HUES64 (cell line): ENCODE results near the gene DMGDH.

ENCODE experiments used
- H3K27ac ChIP-seq: 2 replicates; pipeline ENCODE4 v1.7.0; 2013; ENCODE audit warnings: low read depth, low read length, inconsistent platforms
- H3K27me3 ChIP-seq: 2 replicates; pipeline ENCODE4 v1.6.1; 2013; ENCODE audit warnings: mild to moderate bottlenecking, low read length; ENCODE audit not compliant: insufficient read depth
- H3K36me3 ChIP-seq: 2 replicates; pipeline ENCODE4 v1.6.1; 2013; ENCODE audit warnings: mild to moderate bottlenecking, low read length; ENCODE audit not compliant: insufficient read depth
- H3K4me1 ChIP-seq: 2 replicates; pipeline ENCODE4 v1.6.1; 2013; ENCODE audit warnings: mild to moderate bottlenecking, low read length, moderate library complexity; ENCODE audit not compliant: insufficient read depth
- H3K4me3 ChIP-seq: 2 replicates; pipeline ENCODE4 v1.5.1; 2013; ENCODE audit warnings: mild to moderate bottlenecking, low read length, moderate library complexity
- H3K9ac ChIP-seq: 2 replicates; pipeline ENCODE4 v1.6.1; 2013; ENCODE audit warnings: mild to moderate bottlenecking, low read depth, low read length
- H3K9me3 ChIP-seq: 2 replicates; pipeline ENCODE4 v1.6.1; 2013; ENCODE audit warnings: low read depth, low read length; ENCODE audit not compliant: insufficient read depth
- WGBS: fragments of 150-250, 120-280 bp; methylation state at CpG from one replicate; pipeline ENCODE4 v1.1.7; 2013; ENCODE audit warnings: missing lambda C conversion rate; 5-methylcytosine and 5-hydroxymethylcytosine counted together

The DMGDH gene

GRCh38 chr5:79093762-79094161, 24.3 kb upstream of the DMGDH start:
- Histone ChIP-seq H3K4me3 (no peak overlapping the region), H3K4me1 (no peaks in the 10 kb centered on the region), H3K27me3 (no peaks in the 10 kb centered on the region), H3K27ac (no peak overlapping the region), H3K9ac (no peak overlapping the region), H3K36me3 (no peaks in the 10 kb centered on the region), H3K9me3 (no peaks in the 10 kb centered on the region)
- WGBS = 81% methylated on average over 3 of the region's 3 CpGs

DNA sequence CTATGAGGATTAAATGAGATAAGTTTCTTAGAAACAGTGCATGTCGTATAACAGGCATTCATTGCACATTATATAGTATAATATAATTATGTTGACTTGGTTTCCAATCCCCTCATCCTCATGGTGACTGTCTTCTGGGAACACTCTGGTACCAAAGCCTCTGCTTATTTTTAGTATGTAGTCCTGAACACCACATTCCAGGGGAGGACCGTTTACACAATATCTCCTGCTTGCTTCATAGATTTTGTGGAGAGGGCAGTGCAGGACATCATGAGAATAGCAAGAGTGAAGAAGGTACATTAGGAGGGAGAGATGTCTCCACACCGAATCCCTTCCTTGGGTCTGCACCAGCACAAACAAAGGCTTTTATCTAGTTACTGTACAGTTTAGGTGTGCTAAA, 21.6 kb upstream of the DMGDH start:
- H3K9me3 ChIP-seq = no peaks in the 10 kb centered on the region
- WGBS = 90% methylated on average over 2 of the region's 3 CpGs

DNA sequence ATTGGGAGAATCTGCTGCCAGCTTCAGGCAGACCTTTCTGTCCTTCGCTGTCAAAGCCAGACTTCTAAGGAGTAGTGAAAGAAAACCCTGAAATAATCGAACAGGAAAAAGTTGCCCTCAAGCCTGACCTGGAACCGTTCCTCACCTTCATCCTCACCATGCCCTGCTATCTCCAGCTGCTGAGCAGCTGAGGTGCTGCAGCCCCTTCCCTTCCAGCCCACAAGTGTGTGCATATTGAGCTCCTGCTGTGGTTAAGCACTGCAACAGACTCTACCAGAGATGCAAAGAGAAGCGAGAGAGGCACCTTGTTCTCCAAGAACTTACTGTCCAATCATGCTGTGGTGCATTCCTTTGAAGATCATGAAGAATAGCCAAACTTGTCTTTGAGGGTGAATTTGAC, 19.0 kb upstream of the DMGDH start:
- Histone ChIP-seq H3K4me1 (no peaks in the 10 kb centered on the region), H3K9ac (no peak overlapping the region), H3K27me3 (no peaks in the 10 kb centered on the region), H3K4me3 (no peak overlapping the region), H3K9me3 (no peaks in the 10 kb centered on the region), H3K36me3 (no peaks in the 10 kb centered on the region), H3K27ac (no peak overlapping the region)
- 78% methylated on average over 4 of the region's 4 CpGs for WGBS

More for the DNA sequence above, 21.6 kb upstream of the DMGDH start:
- Histone ChIP-seq H3K36me3 (no peaks in the 10 kb centered on the region), H3K27me3 (no peaks in the 10 kb centered on the region), H3K27ac (no peak overlapping the region), H3K4me3 (no peak overlapping the region), H3K9ac (no peak overlapping the region), H3K4me1 (no peaks in the 10 kb centered on the region)

- H3K27me3 ChIP-seq = no peaks in the 10 kb centered on the region
- H3K4me3 ChIP-seq = no peak overlapping the region
- H3K4me1 ChIP-seq = no peaks in the 10 kb centered on the region
- H3K27ac ChIP-seq = no peak overlapping the region
- WGBS = 85% methylated on average over 2 of the region's 2 CpGs
- H3K9me3 ChIP-seq = no peaks in the 10 kb centered on the region
- no peaks in the 10 kb centered on the region for H3K36me3 ChIP-seq
- H3K9ac ChIP-seq = no peak overlapping the region
Observed at GRCh38 chr5:79086116-79086515, 16.6 kb upstream of the DMGDH start.

DNA sequence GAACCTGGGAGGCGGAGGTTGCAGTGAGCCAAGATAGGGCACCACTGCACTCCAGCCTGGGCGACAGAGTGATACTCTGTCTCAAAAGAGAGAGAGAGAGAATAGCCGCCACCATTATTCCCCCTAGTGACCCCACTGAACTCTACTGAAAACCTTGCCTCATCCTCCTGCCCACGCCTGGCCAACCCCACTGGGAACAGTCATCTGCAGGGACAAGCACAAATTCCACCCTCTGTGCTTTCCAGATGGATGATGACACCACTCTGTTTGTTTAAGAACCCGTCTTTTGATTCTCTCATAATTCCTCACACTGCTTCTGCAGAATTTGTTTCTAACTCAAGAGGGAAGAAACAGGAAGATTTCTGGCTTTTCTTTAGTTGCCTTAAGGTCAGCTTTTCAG, 12.3 kb upstream of the DMGDH start:
- no peak overlapping the region for H3K27ac ChIP-seq
- 95% methylated on average over 5 of the region's 5 CpGs for WGBS
- no peaks in the 10 kb centered on the region for H3K4me1 ChIP-seq
- no peaks in the 10 kb centered on the region for H3K9me3 ChIP-seq
- no peak overlapping the region for H3K9ac ChIP-seq
- no peaks in the 10 kb centered on the region for H3K36me3 ChIP-seq
- no peaks in the 10 kb centered on the region for H3K27me3 ChIP-seq
- no peak overlapping the region for H3K4me3 ChIP-seq

GRCh38 chr5:79080804-79081203, 11.3 kb upstream of the DMGDH start:
- 91% methylated on average over 2 of the region's 2 CpGs for WGBS
- Histone ChIP-seq H3K27me3 (no peaks in the 10 kb centered on the region), H3K9ac (no peak overlapping the region), H3K27ac (no peak overlapping the region), H3K4me3 (no peak overlapping the region), H3K36me3 (no peaks in the 10 kb centered on the region), H3K9me3 (no peaks in the 10 kb centered on the region), H3K4me1 (no peaks in the 10 kb centered on the region)

GRCh38 chr5:79077680-79078365, 8.3 kb upstream of the DMGDH start:
- H3K4me3 ChIP-seq = no peak overlapping the region
- H3K27me3 ChIP-seq = no peaks in the 10 kb centered on the region
- H3K9me3 ChIP-seq = peaks cover 13% of the 10 kb centered on the region
- H3K9ac ChIP-seq = no peak overlapping the region
- no peaks in the 10 kb centered on the region for H3K4me1 ChIP-seq
- H3K36me3 ChIP-seq = no peaks in the 10 kb centered on the region
- no peak overlapping the region for H3K27ac ChIP-seq
- 91% methylated on average over 3 of the region's 3 CpGs for WGBS

- no peaks in the 10 kb centered on the region for H3K36me3 ChIP-seq
- no peak overlapping the region for H3K9ac ChIP-seq
- no peak overlapping the region for H3K4me3 ChIP-seq
- no peaks in the 10 kb centered on the region for H3K4me1 ChIP-seq
- no peaks in the 10 kb centered on the region for H3K27me3 ChIP-seq
- H3K27ac ChIP-seq = no peak overlapping the region
- peaks cover 13% of the 10 kb centered on the region for H3K9me3 ChIP-seq
- 94% methylated on average over 3 of the region's 4 CpGs for WGBS
Observed at GRCh38 chr5:79076819-79077218, 7.3 kb upstream of the DMGDH start.

DNA sequence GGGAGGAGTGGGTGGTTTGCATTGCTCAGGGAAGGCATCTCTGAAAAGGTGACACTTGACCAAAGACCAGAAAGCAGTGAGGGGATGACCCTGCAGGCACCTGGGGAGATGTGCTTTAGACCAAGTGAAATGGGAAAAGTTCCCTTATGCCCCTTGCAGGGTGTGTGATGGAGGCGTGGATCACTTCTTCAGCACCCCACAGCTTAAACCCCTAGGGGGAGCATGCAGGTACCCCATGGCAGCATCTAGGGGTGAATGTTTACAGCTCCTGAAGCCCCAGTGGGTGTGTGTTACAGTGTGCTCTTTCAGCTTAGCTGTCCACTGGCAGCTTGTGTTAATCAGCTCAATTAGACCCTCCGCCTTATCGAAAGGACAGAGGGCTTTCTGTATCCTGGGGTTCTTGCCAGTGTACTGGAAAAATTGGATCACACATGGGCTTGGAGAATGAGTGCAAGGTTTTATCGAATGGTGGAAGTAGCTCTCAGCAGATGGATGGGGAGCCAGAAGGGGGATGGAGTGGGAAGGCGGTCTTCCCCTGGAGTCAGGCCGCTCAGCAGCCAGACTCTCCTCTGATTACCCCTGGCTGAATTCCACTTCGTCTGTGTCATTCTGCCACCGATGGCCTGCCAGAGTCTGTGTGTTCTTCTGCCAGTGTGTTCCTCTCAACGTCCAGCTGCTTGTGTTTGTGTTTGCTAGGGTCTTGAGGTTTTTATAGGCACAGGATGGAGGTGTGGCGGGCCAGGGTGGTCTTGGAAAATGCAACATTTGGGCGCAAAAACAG, 6.4 kb upstream of the DMGDH start:
- H3K9me3 ChIP-seq = peaks cover 13% of the 10 kb centered on the region
- WGBS = 90% methylated on average over 10 of the region's 11 CpGs
- no peak overlapping the region for H3K27ac ChIP-seq
- no peaks in the 10 kb centered on the region for H3K36me3 ChIP-seq
- H3K4me3 ChIP-seq = no peak overlapping the region
- H3K9ac ChIP-seq = no peak overlapping the region
- no peaks in the 10 kb centered on the region for H3K4me1 ChIP-seq
- H3K27me3 ChIP-seq = no peaks in the 10 kb centered on the region

- no peak overlapping the region for H3K4me3 ChIP-seq
- 90% methylated on average over 6 of the region's 6 CpGs for WGBS
Observed at GRCh38 chr5:79074641-79075040, 5.2 kb upstream of the DMGDH start.

DNA sequence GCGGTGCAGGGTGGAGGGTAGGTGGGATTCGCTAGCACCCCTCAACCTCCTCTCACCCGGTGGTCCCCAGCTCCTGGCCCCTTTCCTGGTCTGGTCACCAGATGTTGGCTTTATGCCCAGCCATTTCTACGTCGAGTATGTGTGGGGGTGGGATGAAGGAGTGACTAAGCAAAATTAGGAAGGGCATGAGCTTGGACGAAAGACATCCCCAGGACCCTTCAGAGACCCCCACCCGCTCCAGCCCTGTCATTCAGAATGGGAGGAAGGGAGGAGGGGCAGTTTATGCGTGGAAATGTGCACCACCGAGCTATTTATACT, 835 bp upstream of the DMGDH start:
- no peaks in the 10 kb centered on the region for H3K36me3 ChIP-seq
- H3K27me3 ChIP-seq = no peaks in the 10 kb centered on the region
- no peak overlapping the region for H3K27ac ChIP-seq
- H3K9me3 ChIP-seq = peaks cover 13% of the 10 kb centered on the region
- no peak overlapping the region for H3K9ac ChIP-seq
- 82% methylated on average over 7 of the region's 9 CpGs for WGBS
- no peak overlapping the region for H3K4me3 ChIP-seq
- H3K4me1 ChIP-seq = no peaks in the 10 kb centered on the region

More at GRCh38 chr5:79074641-79075040, 5.2 kb upstream of the DMGDH start:
- Histone ChIP-seq H3K4me1 (no peaks in the 10 kb centered on the region), H3K27ac (no peak overlapping the region), H3K27me3 (no peaks in the 10 kb centered on the region), H3K9me3 (peaks cover 13% of the 10 kb centered on the region), H3K9ac (no peak overlapping the region), H3K36me3 (no peaks in the 10 kb centered on the region)
